Measurements from ENCODE around the gene PLXNA4.

PLXNA4 gene

DNA sequence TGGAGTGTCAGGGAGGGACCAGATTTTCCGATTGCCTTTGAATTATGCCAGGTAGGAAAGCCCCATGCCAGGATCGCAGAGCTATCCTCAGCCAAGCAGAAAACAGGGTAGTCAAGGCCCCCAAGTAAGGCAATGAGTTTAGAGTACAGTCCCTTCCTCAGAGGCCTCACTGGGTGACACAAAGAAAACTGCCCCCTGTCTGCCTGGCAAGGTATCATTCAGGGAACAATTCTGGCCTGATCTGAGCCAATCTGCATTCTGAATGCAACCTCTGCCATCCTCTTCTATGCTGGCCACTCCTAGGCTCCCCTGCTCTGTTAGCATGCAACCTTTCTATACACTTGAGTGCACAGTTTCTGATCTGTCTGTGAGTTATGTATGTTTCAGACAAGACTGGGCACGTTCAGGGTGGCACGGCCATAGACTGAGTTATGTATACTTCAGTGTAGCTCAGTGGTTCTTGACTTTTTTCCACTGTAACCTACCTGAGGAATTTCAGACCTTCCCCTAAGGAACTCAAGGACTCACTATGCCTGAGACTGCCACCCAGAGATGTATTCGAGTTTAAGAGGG, 336.8 kb downstream of the PLXNA4 start:
- Histone ChIP-seq H3K4me3 (no peak overlapping the region), H3K9me3 (no peaks in the 10 kb centered on the region), H3K4me1 (no peaks in the 10 kb centered on the region), H3K27me3 (ENCODE audit: low read depth) (peaks cover 2% of the 10 kb centered on the region; the same call in 1 of the 2 replicates), H3K36me3 (replicated peaks) (no peaks in the 10 kb centered on the region)
- in situ Hi-C loops (cut with MboI; ENCODE audit: low sequenced_read_pairs), result no loop called here
- no peak for DNase-seq (ENCODE audit: low spot score in 2 of 2)

DNA sequence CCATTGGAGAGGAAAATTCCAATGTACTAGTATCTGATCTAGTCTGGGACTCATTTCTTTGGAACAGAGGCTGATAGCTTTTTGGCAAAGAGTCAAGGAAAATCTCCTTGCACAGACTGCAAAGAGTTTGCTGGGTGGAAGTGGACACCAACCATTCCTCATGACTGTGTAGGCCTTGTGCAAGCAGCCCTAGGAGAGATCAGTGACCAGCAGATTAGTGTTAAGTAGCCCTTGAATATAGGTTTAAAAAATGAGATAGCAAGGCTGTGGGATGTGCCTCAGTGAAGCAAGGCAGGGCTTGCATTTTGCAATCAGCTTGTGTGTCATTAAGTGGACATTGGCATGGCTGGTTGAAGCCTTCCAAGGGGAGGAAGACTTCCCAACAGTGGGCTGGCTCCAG, 341.6 kb downstream of the PLXNA4 start:
- H3K27me3 ChIP-seq (ENCODE audit: low read depth), result no peaks in the 10 kb centered on the region
- in situ Hi-C loops (cut with MboI; ENCODE audit: low sequenced_read_pairs), result no loop called here
- no peak for DNase-seq (ENCODE audit: low spot score in 2 of 2)

DNA sequence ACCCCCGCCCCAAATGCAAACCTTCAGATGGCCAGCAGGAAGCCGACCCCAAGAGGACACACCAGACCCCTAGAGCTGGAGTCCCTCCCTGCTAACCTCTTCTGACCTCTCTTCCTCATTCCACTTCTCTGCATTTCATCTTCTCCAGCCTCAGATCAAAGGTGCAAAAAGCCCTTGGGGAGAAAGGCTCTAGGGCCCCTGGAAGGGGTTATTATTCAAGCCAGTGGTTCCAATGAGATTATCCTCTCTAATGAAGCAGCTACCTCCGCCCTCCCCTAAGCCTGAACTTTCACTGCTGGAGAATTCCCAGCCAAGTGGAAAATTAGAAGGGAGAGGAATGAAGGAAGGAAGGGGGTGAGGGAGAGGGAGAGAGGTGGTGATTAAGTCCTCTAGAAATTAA, 343.9 kb downstream of the PLXNA4 start:
- in situ Hi-C loops (cut with MboI; ENCODE audit: low sequenced_read_pairs), result no loop called here
- no peak for DNase-seq (ENCODE audit: low spot score in 2 of 2)
- H3K27me3 ChIP-seq (ENCODE audit: low read depth), result no peaks in the 10 kb centered on the region
- H3K36me3 ChIP-seq (replicated peaks), result no peaks in the 10 kb centered on the region
- no peaks in the 10 kb centered on the region for H3K4me1 ChIP-seq
- no peak overlapping the region for H3K4me3 ChIP-seq
- H3K9me3 ChIP-seq, result no peaks in the 10 kb centered on the region

More for the DNA sequence above, 341.6 kb downstream of the PLXNA4 start:
- Histone ChIP-seq H3K9me3 (no peaks in the 10 kb centered on the region), H3K4me3 (no peak overlapping the region), H3K36me3 (replicated peaks) (no peaks in the 10 kb centered on the region), H3K4me1 (no peaks in the 10 kb centered on the region)

DNA sequence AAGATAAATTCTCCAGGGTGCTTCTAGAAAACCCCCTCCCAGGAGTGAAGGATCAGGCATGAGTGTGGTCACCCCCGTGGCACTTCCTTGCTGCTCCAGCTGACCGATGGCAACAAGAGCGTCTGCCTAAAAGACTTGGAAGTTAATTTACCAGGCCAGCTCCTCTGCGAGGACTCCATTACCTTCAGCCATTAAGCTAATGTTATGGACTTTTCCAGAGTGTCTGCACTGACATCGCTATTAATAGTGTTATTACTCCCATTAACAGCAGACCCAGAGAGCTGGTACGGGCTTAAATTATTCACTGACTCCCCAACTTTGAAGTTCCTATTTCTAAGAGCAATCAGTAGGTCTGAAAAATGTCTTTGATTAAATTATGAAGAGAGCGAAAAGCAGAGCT, 345.8 kb downstream of the PLXNA4 start:
- in situ Hi-C loops (cut with MboI; ENCODE audit: low sequenced_read_pairs), result no loop called here
- H3K9me3 ChIP-seq, result no peaks in the 10 kb centered on the region
- H3K27me3 ChIP-seq (ENCODE audit: low read depth), result no peaks in the 10 kb centered on the region
- H3K4me1 ChIP-seq, result no peaks in the 10 kb centered on the region
- no peak overlapping the region for H3K4me3 ChIP-seq
- H3K36me3 ChIP-seq (replicated peaks), result no peaks in the 10 kb centered on the region
- DNase-seq (ENCODE audit: low spot score in 2 of 2), result no peak

DNA sequence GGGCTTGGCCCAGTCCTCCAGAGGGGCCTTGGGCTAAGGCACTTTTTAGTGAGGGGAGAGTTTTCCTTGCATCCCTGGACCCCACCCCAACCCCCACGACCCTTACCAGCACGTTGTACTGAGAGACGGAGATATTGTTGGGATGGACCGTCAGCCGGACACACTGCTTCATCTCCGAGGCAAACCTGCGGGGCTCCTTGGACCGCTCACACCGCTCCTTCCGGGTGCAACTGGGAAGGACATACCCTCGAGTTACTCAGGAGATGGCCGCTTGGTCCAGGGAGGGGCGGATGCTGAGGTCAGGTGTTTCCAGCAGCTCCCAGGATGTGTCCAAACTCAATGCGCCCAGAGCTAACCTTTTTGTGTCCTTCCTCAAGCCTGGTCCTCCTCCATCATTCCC, 348.0 kb downstream of the PLXNA4 start:
- no peak for DNase-seq (ENCODE audit: low spot score in 2 of 2)
- no peak overlapping the region for H3K4me3 ChIP-seq
- H3K36me3 ChIP-seq (replicated peaks), result no peaks in the 10 kb centered on the region
- in situ Hi-C loops (cut with MboI; ENCODE audit: low sequenced_read_pairs), result no loop called here
- no peaks in the 10 kb centered on the region for H3K9me3 ChIP-seq
- no peaks in the 10 kb centered on the region for H3K27me3 ChIP-seq (ENCODE audit: low read depth)
- H3K4me1 ChIP-seq, result no peaks in the 10 kb centered on the region

DNA sequence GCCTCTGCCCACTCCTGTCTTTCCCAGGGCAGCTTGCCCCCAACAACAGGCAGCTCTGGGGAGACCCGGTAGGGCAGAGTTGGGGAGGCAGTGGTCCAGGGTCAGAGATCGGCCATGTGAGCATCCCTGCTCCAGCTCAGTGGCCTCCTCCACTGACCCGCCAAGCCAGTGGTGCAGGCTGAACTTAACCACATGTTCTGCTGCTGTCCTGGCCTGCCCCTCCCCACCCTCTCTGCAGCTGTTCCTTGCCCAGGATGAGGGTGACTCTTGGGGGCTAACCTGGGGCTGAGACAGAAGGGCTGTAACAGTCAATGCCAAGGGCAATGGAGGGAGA, 349.3 kb downstream of the PLXNA4 start:
- in situ Hi-C loops (cut with MboI; ENCODE audit: low sequenced_read_pairs), result no loop called here
- Histone ChIP-seq H3K4me3 (no peak overlapping the region), H3K9me3 (no peaks in the 10 kb centered on the region), H3K27me3 (ENCODE audit: low read depth) (no peaks in the 10 kb centered on the region), H3K36me3 (replicated peaks) (no peaks in the 10 kb centered on the region), H3K4me1 (no peaks in the 10 kb centered on the region)
- DNase-seq (ENCODE audit: low spot score in 2 of 2), result no peak

DNA sequence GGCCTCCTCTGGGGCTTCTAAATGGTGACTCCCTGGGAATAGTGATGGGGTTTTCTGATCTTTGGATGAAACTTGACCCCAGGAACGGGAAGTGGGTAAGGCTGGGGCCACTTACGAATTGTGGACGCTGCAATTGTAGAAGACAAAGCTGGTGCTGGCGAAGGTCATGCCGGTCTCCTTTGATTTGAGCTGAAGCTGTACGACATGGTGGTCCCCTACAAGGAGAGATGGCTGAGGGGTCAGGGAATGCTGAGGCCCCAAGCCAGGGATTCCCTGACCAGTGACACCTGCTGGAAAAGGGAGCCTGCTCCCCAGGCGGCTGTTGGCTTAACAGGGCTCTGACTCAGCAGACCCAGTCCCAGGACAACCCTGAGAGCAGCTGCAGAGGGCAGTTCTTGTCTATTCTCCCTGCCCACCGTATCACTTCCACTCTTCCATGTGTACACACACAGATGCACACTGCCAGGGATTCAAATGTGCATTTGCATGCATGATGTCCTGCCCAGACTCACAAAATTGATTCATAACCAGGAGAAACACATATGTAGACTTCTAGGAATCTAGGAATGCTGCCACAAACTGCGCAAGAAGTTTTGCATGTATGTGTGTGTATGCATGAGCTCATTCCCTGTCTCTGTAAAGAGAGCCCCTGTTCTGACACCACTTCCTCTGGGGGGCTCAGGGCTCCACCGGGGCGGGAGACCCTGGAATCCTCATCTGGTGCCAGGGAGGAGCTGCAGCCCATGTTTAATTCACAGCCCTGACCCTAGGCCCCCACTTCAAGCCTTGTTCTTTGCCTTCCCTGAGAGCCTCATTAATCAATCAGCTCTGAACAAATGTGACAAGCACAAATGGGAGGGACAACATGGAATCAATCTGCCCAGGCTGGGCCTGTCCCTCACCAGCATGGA, 350.0 kb downstream of the PLXNA4 start:
- Histone ChIP-seq H3K36me3 (replicated peaks) (no peaks in the 10 kb centered on the region), H3K27me3 (ENCODE audit: low read depth) (no peaks in the 10 kb centered on the region), H3K4me3 (no peak overlapping the region), H3K4me1 (no peaks in the 10 kb centered on the region), H3K9me3 (no peaks in the 10 kb centered on the region)
- no peak for DNase-seq (ENCODE audit: low spot score in 2 of 2)
- in situ Hi-C loops (cut with MboI; ENCODE audit: low sequenced_read_pairs), result no loop called here

DNA sequence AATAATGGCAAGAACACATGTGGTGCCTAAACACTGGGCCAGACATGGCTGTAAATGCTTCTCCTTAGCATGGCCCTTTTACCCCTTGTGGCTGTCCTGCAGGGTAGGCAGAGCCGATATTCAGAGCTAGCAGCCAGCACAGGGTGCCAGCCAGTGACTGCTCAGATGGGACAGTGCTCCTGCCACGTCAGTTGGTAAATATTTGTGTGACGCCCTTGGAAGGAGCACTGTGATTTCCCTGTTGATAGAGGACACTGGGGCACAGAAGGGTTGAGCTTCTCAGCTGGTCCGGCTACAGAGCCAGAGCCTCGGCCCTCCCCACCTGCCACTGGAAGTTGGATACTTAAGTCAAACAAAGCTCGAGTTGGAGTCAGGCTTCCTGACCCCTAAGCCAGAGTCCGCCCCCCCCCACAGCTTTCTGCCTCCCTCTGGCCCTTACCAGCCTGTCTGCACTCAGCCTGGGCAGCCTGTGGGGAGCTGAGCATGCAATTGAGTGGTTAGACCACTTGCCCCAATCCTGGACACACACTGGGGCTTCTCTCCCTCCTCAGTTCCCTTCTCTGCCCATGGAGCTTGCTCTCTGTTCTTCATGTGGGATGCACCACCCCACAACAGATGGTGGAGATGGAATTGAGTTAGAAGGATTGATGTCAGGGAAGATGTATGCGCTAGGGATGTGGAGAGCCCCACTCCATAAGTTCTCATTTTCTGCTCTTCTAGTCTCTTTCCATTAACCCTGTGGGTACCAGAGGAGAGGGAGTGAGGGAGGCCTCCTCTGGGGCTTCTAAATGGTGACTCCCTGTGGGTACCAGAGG, 350.8 kb downstream of the PLXNA4 start:
- H3K36me3 ChIP-seq (replicated peaks), result no peaks in the 10 kb centered on the region
- in situ Hi-C loops (cut with MboI; ENCODE audit: low sequenced_read_pairs), result no loop called here
- H3K4me1 ChIP-seq, result no peaks in the 10 kb centered on the region
- H3K4me3 ChIP-seq, result no peak overlapping the region
- no peaks in the 10 kb centered on the region for H3K27me3 ChIP-seq (ENCODE audit: low read depth)
- no peak for DNase-seq (ENCODE audit: low spot score in 2 of 2)
- no peaks in the 10 kb centered on the region for H3K9me3 ChIP-seq

DNA sequence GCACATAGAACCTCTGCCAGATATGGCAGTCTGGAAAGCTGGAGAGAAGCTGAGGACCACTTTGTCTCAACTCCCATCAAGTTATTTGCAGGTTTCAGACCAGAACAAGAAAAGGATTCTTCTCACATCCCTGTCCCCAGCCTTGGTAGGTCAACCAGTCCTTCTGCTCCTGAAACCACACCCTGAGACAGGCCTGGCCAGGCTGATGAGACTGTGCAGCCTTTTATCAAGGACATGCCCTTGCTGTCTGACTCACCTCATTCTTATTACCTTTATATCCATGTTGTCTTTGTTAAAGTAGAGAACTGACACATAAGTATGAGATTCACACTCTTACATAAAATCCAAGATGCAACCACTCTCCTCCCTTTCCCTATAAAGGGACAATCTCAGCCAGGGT, 354.9 kb downstream of the PLXNA4 start:
- in situ Hi-C loops (cut with MboI; ENCODE audit: low sequenced_read_pairs), result no loop called here

DNA sequence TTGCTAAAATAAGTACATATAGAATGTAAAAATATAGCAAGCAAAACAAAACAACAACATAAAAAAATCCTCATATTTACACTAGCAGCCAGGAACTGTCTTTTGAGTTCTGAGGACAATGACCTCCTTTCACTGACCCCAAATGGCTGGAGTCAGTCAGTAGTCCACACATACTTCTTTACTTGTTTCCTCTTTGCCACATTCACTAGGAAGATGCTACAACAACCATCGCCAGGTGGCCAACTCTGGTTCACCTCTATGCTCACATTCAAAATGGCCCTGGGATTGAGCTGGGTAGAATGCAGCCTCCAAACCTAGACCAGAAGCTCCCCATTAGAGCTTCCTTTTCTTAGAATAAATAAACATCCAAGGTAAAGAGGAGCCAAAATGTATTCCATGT, 356.2 kb downstream of the PLXNA4 start:
- Histone ChIP-seq H3K4me1 (no peaks in the 10 kb centered on the region), H3K27me3 (ENCODE audit: low read depth) (no peaks in the 10 kb centered on the region), H3K36me3 (replicated peaks) (no peaks in the 10 kb centered on the region), H3K9me3 (no peaks in the 10 kb centered on the region), H3K4me3 (no peak overlapping the region)
- no peak for DNase-seq (ENCODE audit: low spot score in 2 of 2)
- in situ Hi-C loops (cut with MboI; ENCODE audit: low sequenced_read_pairs), result no loop called here

More for the DNA sequence above, 354.9 kb downstream of the PLXNA4 start:
- Histone ChIP-seq H3K9me3 (no peaks in the 10 kb centered on the region), H3K36me3 (replicated peaks) (no peaks in the 10 kb centered on the region), H3K4me1 (no peaks in the 10 kb centered on the region), H3K4me3 (no peak overlapping the region), H3K27me3 (ENCODE audit: low read depth) (no peaks in the 10 kb centered on the region)
- no peak for DNase-seq (ENCODE audit: low spot score in 2 of 2)

DNA sequence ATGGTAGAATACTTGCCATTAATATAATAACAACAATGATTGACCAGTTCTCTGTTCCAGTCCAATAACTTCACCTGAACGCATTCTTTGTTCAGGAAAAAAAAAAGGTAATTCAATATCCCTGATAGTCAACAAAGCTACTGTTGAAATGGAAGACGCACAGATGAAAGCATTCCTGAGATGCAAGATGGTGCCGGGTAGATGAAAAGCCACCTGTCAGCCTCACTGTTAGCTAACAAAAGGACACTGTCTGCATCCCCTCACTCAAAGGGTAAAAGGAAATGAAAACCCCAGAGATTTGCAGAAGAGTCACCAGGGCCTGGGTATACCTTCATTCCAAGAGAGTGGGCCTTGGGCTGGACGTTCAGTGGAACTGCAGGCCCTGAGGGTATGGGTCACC, 357.4 kb downstream of the PLXNA4 start:
- Histone ChIP-seq H3K36me3 (replicated peaks) (no peaks in the 10 kb centered on the region), H3K9me3 (no peaks in the 10 kb centered on the region), H3K4me3 (no peak overlapping the region), H3K4me1 (no peaks in the 10 kb centered on the region), H3K27me3 (ENCODE audit: low read depth) (no peaks in the 10 kb centered on the region)
- no peak for DNase-seq (ENCODE audit: low spot score in 2 of 2)
- in situ Hi-C loops (cut with MboI; ENCODE audit: low sequenced_read_pairs), result no loop called here

DNA sequence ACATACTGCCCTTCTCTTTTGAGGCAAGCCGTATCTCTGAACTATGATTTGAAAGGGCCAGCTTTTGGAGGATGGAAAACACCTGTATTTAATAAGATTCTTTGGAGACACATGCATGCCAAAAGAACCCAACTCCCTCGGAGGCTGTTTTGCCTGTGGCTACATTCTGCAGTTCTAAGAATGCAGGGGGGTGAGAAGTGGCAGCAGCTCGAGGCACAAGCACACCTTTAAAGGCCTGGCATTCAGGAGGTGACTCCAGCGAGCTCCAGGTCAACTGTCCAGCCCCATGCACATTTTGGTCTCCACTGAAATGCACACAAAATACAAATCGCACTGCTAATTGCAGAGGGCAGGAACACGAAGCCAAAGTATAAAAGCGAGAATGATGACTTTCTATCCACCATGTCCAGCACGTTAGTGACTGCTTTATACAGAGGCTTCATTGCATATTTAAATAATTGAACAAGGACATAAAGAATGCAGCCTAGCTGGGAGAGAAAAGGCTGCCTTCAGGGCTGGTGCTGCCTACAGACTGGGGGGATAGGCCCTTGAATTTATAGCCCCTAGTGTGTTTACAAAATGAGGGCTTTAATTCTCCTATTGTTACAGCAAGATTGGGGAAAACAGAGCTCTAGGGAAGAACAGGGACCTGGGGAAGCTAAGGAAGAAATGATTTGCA, 359.3 kb downstream of the PLXNA4 start:
- Histone ChIP-seq H3K27me3 (ENCODE audit: low read depth) (no peaks in the 10 kb centered on the region), H3K36me3 (replicated peaks) (no peaks in the 10 kb centered on the region), H3K9me3 (no peaks in the 10 kb centered on the region), H3K4me3 (no peak overlapping the region), H3K4me1 (no peaks in the 10 kb centered on the region)
- DNase-seq (ENCODE audit: low spot score in 2 of 2), result no peak
- in situ Hi-C loops (cut with MboI; ENCODE audit: low sequenced_read_pairs), result no loop called here

DNA sequence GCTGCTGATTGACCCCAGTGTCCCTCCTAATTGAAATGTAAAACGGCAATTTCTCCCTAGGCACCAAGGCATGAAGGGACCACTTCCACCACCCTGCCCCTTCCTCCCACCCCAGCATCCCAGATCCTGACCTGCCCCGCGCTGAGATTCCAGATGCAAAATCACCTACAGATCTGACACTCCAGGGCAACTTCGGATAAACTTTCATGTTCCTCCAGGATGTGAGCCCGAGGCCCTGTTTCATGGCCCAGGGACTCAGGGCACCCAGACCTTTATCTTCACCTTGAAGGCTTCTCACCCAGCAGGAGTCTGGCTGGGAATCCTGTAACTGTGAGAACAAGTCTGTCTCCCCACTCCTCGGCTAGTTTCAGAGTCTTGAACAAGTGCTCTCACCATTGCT, 361.8 kb downstream of the PLXNA4 start:
- no peaks in the 10 kb centered on the region for H3K27me3 ChIP-seq (ENCODE audit: low read depth)
- no peaks in the 10 kb centered on the region for H3K4me1 ChIP-seq
- H3K9me3 ChIP-seq, result no peaks in the 10 kb centered on the region
- in situ Hi-C loops (cut with MboI; ENCODE audit: low sequenced_read_pairs), result no loop called here
- no peaks in the 10 kb centered on the region for H3K36me3 ChIP-seq (replicated peaks)
- no peak for DNase-seq (ENCODE audit: low spot score in 2 of 2)
- H3K4me3 ChIP-seq, result no peak overlapping the region
